HG02852 (cell line): ENCODE results near the gene CCDC88A.
"Not testable (repeated sequence)": the region's sequence is repeated elsewhere in the genome, so short reads cannot be mapped to it uniquely, and the experiment has no call there.

ENCODE experiments used
- ATAC-seq: cut with Tn5 transposase; IDR thresholded peaks from one replicate; pipeline ENCODE4 v1.9.1; 2021; ENCODE audit warnings: mild to moderate bottlenecking, moderate library complexity; ENCODE audit not compliant: unreplicated experiment

CCDC88A gene

GRCh38 chr2:55391615-55392242 lies 27.9 kb downstream of the CCDC88A start:
- ATAC-seq, result no peak

- ATAC-seq, result no peak
Measured at GRCh38 chr2:55391155-55391554, 28.5 kb downstream of the CCDC88A start.

- ATAC-seq, result not testable (repeated sequence)
Measured at GRCh38 chr2:55385516-55385915, 34.1 kb downstream of the CCDC88A start.

- no peak for ATAC-seq
Measured at GRCh38 chr2:55384786-55385185, 34.9 kb downstream of the CCDC88A start.

- no peak for ATAC-seq
Measured at GRCh38 chr2:55371376-55371775, 48.3 kb downstream of the CCDC88A start.

- ATAC-seq, result no peak
Measured at GRCh38 chr2:55370208-55370607, 49.4 kb downstream of the CCDC88A start.

- ATAC-seq, result no peak
Measured at GRCh38 chr2:55365303-55365702, 54.4 kb downstream of the CCDC88A start.

GRCh38 chr2:55364189-55365055 lies 55.2 kb downstream of the CCDC88A start:
- no peak for ATAC-seq

GRCh38 chr2:55363636-55364035 lies 56.0 kb downstream of the CCDC88A start:
- ATAC-seq, result no peak

- no peak for ATAC-seq
Measured at GRCh38 chr2:55361465-55362189, 58.0 kb downstream of the CCDC88A start.

- ATAC-seq, result no peak
Measured at GRCh38 chr2:55358451-55358850, 61.2 kb downstream of the CCDC88A start.

GRCh38 chr2:55357927-55358326 lies 61.7 kb downstream of the CCDC88A start:
- ATAC-seq, result no peak

- ATAC-seq, result no peak
Measured at GRCh38 chr2:55357164-55357563, 62.5 kb downstream of the CCDC88A start.

GRCh38 chr2:55356136-55356535 lies 63.5 kb downstream of the CCDC88A start:
- ATAC-seq, result not testable (repeated sequence)

GRCh38 chr2:55355451-55355850 lies 64.2 kb downstream of the CCDC88A start:
- no peak for ATAC-seq

- no peak for ATAC-seq
Measured at GRCh38 chr2:55351672-55352071, 68.0 kb downstream of the CCDC88A start.

GRCh38 chr2:55345064-55345463 lies 74.6 kb downstream of the CCDC88A start:
- ATAC-seq, result no peak

- ATAC-seq, result no peak
Measured at GRCh38 chr2:55338268-55338667, 81.4 kb downstream of the CCDC88A start.

- no peak for ATAC-seq
Measured at GRCh38 chr2:55334728-55335127, 84.9 kb downstream of the CCDC88A start.

GRCh38 chr2:55330541-55331297 lies 88.9 kb downstream of the CCDC88A start:
- ATAC-seq, result no peak
